IPS-NIHi7 (cell line): ENCODE results near the gene UNC119.
"Not testable (repeated sequence)": the region's sequence is repeated elsewhere in the genome, so short reads cannot be mapped to it uniquely, and the experiment has no call there.

Experiments used
- DNase-seq: peaks from one replicate; pipeline ENCODE4 v3.0.0; 2012; ENCODE audit warnings: mixed read lengths; ENCODE audit errors: extremely low spot score

The UNC119 gene

DNA sequence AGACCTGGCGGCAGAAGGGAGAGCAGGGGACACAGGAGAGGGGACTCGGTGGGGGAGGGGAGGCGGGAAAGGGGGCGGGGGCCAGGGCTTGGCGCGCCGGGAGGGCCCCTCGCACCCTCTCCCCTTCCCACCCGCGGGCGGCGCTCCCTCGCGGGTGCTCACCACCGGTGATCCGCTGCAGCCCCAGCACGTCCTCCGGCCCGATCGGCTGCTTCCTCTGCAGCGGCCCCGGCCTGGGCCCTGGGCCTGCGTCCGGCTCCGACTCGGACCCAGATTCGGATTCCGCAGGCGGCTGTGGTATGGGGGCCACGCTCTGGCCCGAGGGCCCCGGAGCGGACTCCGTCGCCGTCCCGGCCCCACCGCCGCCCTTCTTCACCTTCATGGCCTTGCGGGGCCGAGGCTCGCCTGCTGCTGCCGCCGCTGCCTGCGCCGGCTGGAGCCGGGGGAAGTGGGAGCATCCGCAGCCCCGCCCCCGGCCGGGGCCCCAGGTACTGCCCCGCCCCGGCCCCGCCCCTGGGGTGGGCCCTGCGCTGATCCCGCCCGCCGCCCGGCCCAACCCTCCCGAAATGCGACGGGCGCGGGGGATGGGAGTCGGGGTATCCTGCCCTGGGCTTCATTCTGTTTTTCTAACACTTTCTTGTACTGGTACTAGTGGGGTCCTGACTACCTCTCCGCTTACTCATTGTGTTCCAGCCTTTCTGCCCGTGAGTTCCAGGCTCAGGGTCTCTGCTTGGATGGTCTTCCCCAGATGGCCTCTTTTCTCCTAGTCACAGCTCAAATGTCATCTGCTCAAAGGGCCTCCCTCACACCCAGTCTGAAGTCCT, at the start of gene UNC119:
Gene UNC119, minus strand, starts transcription at position 449 of the 824 bp plus-strand sequence. Its CDS starts 67 bp downstream, at position 382.
- DNase-seq = peak; percentile 98

DNA sequence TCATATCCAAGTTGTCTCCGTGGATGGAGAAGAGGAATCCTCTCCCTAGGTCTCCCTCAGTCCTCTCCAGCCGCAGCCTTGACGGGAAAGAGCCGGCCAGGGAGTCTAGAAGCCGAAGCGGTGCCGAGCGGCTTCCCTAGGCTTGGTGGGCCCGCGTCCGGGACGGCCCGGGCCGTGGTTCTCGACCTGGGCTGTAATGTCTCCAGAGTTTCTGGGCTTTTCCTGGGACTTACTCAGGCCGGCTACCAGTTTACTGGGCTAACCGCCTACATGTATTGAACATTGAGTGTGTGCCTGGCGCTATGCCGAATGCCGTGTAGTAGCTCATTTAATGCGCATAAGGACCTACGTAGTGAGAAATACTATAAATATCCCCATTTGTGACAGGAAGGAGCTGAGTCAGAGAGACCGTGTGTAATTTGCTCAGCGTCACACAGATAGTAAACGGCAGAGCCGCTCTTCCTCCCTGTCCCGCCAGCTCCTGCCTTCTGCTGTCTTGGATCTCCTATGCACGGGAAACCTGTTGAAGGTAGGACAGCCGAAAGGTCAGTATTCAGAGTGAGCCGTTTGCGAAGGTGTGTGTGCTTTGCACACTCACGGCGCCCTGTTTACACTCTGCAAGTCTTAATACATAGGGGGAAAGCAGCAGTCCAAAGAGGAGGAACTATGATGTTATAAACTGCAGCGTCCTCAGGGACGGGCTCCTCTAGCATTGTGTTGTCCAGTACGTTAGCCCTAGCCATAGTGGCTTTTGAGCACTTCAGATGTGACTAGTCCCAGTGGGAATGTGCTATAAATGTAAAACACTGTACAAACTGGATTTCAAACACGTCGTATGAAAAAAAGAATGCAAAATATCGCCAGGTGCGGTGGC, 47.1 kb upstream of the UNC119 start:
- DNase-seq = peak; percentile 47

GRCh38 chr17:28598799-28599310, 46.4 kb upstream of the UNC119 start, which contains the start of gene SPAG5:
SPAG5 (minus strand) TSS chr17:28599025; CDS start chr17:28598946, 79 bp downstream.
- peak; percentile 100 for DNase-seq

GRCh38 chr17:28598389-28598788, 46.0 kb upstream of the UNC119 start:
- no peak for DNase-seq

DNA sequence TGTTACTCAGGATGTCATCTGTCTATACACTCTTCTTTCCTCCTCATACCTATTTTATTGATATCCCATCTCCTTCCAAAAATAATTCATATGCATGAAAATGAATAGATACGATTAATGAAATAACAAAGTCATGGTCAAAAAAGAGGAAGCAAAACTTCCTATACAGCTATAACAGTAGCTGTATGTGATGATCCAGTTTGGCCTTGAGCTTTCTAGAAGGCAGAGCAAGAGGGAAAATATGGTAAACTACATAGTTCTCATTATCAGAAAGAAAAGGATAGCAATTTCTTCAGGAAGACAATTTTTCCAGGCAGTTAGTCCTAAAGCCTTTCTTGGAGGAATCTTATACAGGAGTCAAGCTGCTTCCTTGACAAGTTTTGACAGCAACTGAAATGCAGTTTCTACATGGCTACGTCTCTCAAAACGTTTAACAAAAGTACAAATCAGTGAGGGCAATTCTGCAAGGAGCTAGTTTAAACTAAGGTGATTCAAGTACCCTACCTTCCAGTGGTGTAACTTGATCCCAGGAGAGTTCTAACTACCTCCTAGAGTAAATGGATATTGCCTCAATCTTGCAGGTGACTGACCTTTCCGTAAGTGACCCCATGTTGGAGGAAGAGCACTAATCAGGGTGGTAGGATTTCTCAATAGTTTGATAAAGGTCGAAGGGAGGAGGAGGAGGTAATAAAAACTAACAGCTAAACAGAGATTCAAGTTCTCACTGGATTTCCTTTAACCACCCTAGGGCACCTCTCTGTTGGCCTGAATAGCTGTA, 45.4 kb upstream of the UNC119 start:
- DNase-seq = no peak

DNA sequence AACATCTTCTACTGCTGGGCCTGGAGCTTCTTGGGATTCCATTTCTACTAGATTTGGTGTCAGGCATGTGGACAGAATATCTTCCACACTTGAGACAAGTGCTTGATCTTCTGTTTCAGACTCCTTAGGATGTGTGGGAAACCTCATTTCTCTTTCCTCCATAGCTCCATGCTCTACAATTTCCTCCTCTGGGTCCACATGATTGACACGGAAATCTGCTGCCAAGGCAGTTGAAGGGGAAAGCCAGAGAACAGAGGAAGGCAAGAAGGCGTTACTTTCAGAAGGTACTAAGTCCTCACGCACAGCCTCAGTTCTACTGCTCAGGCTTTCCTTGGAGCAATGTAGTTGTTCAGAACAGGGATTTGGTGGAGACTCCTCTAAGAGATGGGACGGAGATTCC, 39.8 kb upstream of the UNC119 start:
- no peak for DNase-seq

DNA sequence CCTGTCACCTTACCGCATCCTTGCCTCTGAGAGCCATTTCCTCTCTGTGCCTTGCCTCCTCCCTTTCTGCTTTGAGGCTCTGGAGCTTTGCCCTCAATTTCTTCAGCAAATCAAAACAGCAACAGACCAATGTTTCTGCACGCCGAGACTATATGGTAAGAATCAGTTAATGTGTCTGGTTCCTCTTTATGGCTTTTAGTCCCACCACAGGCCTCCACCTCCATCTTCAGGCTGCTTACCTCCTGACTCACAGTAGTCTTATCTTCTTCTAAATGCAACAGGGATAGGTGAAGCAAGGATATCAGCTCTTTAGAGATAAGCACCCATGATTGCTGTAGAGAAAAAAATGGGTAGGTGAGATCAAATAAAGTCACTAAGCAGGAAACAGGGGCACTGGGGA, 33.4 kb upstream of the UNC119 start:
- no peak for DNase-seq

DNA sequence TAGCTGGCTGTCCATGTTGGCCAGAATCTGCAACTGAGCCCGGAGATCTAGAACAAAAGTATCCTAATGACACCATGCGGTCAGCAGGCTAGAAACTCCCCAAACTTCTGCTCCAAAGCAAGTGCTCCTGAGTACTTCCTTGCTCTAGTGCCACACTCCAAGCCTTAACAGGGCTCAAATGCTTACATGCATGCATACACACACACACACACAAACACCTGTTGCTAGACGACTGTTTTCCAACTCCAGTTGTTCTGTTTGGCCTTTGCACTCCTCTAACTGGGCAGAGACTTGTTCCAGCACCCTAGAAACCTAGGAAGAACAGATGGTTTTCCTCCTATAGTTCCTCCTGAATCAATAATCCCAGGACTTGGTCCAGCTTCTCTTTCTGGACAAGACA, 32.0 kb upstream of the UNC119 start:
- DNase-seq = no peak

DNA sequence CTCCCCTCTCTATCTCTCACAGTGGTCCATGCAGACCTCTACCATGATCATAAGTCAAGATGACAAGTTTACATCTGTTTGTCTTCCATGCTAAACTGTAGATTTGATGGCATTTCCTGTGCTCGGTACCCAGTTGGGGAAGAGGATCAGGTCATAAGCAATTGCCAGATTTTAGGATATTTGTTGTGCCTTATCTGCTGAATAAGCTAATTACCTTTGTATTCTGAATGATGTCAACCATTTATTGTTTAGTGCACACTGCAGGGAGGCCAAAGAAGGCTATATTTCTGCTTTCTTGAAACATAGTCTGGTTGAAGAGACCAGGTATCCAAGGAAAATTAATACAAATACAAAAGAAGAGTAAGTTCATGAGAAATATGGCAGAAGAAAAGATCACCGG, 30.1 kb upstream of the UNC119 start:
- DNase-seq = no peak

DNA sequence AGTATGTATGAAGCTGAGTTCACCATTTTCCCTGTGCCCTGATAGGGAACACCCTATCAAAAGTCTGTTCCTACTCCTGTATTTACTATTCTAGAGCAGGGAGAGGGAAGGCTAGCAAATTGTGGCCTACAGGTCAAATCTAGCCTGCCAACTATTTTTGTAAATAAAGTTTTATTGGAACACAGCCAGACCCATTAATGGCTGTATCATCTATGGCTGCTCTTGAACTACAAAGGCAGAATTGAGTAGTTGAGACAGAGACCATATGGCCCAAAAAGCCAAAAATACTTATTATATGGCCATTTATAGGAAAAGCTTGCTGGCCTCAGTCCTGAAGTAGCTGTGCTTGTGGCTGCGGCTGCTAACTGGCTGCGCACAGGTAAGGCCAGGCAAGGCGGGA, 28.5 kb upstream of the UNC119 start:
- no peak for DNase-seq

GRCh38 chr17:28579526-28579925, 27.1 kb upstream of the UNC119 start:
- DNase-seq = no peak

- DNase-seq = no peak
Measured at GRCh38 chr17:28578246-28579195, 26.1 kb upstream of the UNC119 start.

DNA sequence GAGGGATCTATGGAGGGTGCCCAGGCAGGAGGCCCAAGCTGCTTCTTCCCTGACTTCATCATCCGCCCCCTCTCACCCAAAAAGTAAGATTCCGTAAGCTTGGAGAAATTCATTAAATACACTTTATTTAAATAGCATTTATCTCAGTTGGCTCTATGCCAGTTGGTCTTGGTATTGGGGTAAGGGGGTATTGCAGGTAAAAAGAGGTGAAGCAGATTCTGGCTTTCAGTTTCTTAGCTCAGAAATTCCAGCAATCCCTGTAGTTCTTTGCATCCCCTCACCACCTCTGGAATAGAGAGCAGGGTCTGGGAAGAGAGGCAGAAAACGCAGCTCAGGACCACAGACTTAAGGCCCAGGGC, 25.0 kb upstream of the UNC119 start:
- DNase-seq = no peak

- peak; percentile 100 for DNase-seq
Measured at GRCh38 chr17:28576758-28577465, 24.5 kb upstream of the UNC119 start, which contains the start of gene ALDOC. ALDOC (minus strand) TSS chr17:28576895; CDS start chr17:28575532, 1,363 bp downstream.

GRCh38 chr17:28576016-28576415, 23.6 kb upstream of the UNC119 start:
- DNase-seq = not testable (repeated sequence)

DNA sequence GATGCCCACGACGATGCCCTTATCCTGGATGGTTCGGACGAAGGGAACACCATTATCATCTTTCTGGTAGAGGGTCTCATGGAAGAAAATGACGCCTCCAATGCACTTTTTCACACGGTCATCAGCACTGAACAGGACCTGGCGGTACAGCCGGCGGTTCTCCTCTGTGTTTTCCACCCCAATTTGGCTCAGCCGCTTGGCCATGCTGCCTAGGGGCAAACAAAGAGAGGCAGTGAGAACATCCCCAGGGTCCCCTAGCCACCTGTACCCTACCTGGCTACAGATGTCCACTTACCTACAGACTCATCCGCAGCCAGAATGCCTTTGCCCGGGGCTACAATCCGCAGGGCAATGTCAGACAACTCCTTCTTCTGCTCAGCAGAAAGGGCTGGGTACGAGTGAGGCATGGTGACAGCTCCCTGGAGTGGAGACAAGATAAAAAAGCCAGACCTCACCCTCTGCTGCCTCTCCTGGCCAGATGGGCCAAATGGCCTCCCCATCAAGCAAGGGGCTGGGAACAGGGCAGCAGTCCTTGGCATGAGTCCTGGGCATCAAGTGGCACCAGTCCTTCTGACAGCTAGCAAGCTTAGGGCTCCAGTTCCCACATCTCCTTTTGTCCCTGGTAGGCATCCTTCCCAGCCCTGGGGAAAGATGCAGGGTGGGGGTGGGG, 22.8 kb upstream of the UNC119 start:
- DNase-seq = no peak

DNA sequence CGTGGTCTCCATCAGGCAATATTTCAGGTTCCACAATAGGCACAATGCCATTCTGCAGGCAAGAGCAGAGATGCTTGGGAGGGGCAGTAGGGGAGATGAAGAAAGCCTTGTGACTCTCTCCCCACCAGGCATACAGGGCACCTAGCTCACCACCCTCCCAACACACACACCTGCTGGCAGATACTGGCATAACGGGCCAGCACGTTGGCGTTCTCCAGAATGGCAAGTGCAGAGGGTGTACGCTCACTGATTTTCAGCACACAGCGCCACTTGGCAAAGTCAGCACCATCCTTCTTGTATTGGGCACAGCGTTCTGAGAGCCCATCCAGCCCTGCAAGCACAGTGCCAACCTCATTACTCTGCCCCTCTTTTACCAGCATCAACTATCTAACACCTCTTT, 22.1 kb upstream of the UNC119 start:
- DNase-seq = no peak

DNA sequence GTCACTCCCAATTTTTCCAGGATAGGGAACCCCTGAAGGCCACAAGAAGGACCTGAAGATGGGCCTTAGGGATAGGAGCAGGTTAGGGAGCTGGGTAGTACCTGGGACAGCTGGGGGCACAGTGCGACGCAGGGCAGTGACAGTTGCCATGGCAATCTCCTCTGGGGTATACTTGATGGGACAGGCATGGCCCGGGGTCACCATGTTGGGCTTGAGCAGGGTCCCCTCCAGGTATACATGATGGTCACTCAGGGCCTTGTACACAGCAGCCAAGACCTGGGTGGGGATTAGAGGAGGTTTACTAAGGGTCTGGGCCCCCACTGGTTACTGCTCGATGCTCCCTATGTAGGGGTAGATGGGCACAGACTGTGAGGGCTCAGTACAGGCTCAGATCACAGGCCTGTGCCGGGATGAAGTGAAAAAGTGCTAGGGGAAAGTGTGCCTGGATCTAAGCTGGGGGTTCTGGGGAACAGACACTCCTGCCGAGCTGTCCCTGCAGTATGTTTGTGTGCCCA, 21.6 kb upstream of the UNC119 start:
- no peak for DNase-seq

DNA sequence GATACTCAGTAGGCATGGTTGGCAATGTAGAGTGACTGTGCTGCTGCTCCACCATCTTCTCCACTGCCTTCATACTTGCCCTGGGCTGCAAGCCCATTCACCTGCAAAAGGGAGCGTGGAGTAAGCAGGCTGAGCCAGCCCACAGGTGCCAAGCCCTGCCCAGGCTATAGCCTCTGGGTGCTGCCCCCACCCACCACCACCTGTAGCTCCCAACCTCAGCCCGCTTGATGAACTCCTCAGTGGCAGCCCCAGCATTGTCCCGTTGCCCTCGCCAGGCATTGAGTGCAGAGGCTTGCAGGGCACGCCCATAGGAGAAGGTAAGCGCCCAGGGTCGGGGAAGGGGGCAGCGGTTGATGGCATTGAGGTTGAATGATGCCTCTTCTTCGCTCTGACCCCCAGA, 21.1 kb upstream of the UNC119 start:
- no peak for DNase-seq
